GM12865 (cell line): ENCODE data around the gene ASTL.
"Not testable (repeated sequence)": the region's sequence is repeated elsewhere in the genome, so short reads cannot be mapped to it uniquely, and the experiment has no call there.

Source experiments
- DNase-seq: peaks from one replicate; pipeline ENCODE4 v3.0.0; 2010; ENCODE audit warnings: low read depth
- H3K4me3 ChIP-seq: 2 replicates; pipeline ENCODE4 v1.5.1; 2011; ENCODE audit warnings: mild to moderate bottlenecking, low read depth, low read length, control low read depth
- TF ChIP-seq, protein P1 (sequence below): IDR thresholded peaks from 2 replicates; pipeline ENCODE4 v1.5.1; 2011; ENCODE audit warnings: low read length, control low read depth, low read depth, inconsistent platforms; ENCODE audit not compliant: insufficient read depth; ENCODE audit errors: missing control alignments

Gene ASTL

DNA sequence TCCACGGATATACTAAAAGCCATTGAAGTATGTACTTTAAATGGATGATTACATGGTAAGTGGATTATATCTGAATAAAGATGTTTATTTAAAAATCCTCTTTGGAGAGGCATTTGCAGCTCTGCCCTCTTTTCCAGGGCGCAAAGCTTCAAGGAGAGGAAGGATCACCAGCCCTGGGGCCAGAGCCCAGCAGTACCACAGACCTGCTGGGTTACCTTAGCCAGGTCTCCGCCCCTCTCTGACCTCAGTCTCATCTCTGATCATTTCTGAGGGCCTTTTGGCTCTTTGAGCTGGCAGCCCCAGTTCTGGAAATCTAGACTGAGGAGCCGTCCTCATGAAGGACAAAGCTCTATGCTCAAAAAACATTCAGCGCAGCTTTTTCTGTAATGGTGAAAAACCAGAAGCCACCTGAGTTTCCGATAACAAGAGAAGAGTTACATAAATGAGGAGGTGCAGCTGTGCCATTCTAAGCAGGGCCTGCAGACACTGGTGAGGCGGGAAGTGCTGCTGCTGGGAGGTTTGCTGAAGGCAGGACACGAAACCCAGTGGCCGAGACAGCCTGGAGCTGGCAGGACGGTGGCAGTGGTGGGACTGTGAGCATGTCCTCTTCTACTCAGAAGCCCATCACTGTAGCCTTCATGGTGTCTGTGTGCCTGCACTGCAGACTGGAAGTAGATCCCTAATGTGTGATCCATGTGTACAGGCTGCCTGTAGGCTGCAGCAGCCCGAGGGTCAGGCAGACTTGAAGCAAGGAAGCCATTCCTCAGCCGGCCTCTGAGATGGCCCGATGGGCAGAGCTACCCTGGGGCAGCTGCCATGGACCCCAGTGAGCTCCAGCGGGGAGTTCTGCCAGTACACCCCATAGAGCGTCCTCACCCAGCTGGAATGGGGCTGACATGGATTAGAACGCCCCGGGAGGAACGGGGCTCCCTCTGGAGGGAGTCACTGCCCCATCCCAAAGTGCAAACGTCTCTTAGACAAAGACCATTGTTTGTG is 49.7 kb downstream of the ASTL start:
- no peak overlapping the region for H3K4me3 ChIP-seq
- DNase-seq: no peak
- TF ChIP-seq, protein P1, sequence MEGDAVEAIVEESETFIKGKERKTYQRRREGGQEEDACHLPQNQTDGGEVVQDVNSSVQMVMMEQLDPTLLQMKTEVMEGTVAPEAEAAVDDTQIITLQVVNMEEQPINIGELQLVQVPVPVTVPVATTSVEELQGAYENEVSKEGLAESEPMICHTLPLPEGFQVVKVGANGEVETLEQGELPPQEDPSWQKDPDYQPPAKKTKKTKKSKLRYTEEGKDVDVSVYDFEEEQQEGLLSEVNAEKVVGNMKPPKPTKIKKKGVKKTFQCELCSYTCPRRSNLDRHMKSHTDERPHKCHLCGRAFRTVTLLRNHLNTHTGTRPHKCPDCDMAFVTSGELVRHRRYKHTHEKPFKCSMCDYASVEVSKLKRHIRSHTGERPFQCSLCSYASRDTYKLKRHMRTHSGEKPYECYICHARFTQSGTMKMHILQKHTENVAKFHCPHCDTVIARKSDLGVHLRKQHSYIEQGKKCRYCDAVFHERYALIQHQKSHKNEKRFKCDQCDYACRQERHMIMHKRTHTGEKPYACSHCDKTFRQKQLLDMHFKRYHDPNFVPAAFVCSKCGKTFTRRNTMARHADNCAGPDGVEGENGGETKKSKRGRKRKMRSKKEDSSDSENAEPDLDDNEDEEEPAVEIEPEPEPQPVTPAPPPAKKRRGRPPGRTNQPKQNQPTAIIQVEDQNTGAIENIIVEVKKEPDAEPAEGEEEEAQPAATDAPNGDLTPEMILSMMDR: no peak

DNA sequence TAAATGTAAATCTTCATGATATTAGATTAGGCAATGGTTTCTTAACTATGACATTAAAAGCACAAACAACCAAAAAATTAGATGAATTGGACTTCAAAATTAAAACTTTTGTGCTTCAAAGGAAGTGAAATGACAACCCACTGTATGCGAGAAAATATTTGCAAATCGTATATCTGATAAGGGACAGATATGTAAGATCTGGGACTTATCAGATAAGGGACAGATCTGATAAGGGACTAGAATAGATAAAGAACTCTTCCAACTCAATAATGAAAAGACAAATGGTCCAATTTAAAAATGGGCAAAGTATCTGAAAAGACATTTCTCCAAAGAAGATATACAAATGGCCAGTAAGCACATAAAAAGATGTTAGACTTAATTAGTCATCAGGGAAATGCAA is 51.2 kb downstream of the ASTL start:
- TF ChIP-seq, protein P1: no peak
- no peak overlapping the region for H3K4me3 ChIP-seq
- no peak for DNase-seq

DNA sequence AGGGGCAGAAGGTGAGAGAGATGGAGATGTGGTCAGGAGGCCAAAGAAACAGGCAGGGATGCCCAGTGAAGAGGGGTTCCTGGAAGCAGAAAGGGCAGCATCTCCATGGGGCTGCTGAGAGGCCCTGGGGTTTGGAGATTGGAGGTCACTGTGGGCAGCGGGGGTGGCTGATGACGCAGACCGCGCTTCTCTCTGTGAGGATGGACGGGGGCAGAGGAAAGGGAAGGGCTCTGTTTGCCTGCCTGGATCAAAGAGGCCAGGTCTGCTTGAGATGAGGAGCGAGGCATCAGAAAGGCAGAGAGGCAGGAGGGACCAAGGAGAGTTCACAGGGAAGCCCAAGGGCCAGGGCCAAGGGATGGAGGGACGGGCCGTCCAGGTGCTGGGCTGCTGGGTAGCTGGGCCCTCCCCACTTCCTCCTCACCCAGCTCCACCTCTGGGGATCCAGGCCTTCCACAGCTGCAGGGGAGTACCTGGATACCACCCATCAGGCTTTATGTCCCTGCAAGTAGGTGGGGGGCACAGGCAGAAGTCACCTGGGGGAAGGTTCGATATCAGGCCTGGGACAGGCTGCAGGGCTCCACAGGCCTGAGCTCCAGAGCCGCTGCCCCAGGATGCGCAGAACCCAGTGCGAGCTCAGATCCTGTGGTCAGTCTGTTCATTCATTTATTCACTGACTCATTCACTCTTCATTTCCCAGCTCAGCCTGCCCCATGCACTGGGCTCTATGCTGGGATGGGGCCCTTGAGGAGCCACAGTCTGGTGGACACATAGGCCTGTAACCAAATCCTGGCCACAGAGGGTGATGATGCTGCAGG is 52.6 kb downstream of the ASTL start:
- TF ChIP-seq, protein P1: no peak
- no peak overlapping the region for H3K4me3 ChIP-seq
- DNase-seq: no peak

DNA sequence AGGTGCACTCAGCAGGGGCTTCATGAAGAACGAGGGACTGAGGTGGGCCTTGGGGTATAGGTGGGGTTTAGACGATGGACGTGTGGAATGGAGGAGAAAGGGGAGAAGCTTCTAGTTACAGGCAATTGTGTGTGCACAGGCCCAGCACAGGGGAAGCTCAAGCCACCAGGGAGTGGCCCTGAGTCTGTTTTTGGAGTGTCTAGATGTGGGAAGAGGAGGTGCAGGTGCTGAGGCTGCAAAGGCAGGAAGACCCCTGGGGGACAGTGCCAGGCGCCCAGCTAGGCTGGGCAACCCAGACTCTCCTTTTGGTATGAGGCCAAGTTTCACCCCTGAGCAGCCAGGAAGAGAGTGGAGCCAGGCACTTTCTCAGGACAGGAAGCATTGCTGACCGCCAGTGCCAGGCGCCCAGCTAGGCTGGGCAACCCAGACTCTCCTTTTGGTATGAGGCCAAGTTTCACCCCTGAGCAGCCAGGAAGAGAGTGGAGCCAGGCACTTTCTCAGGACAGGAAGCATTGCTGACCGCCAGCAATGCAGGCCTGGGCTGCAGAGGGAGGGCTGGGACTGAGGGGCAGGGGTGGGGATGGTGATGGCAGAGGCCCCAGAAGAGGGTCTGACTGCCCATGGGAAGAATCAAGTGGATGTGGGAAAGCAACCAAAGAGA is 53.3 kb downstream of the ASTL start:
- not testable (repeated sequence) for H3K4me3 ChIP-seq, DNase-seq

DNA sequence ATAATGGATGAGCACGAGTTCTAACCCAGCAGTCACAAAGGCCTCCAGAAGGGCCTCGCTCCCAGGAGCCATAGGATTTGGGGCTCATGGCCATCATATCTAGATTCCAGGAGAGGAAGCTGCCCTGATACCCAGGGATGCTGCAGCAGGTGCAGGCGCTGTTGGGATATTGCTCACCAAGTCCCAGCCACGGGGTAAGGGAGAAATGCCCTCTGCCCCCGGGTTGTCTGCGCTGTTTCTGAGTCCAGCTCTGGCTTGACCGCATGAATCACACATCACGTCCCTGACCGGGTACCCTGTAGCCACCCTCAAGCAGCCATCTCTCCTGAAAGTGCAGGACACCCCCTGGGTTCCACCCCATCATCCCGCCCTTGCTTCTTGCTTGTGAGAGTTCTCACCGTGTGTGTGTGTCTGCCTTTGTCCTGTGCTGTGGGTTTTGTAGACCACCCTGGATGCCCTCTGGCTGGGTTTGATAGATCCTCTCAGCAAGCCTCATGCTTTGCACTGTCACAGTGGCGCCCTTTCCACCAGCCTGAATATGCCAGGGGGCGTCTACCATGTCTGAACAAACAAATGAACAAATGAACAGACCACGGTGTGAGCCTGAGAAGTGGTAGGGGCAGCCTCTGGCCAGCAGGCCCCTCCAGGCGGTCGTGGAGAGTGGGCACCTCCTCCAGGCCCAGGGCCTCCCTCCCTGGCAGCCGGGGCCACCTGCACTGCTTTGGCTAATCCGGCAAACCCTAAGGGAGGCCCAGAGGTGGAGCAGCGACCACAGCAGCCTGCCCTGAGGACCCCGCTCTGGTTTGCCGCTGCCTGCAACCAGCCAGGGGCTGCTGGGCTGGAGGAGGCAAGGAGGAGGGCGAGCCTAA is 54.1 kb downstream of the ASTL start:
- no peak for DNase-seq
- H3K4me3 ChIP-seq: no peak overlapping the region
- TF ChIP-seq, protein P1: no peak

DNA sequence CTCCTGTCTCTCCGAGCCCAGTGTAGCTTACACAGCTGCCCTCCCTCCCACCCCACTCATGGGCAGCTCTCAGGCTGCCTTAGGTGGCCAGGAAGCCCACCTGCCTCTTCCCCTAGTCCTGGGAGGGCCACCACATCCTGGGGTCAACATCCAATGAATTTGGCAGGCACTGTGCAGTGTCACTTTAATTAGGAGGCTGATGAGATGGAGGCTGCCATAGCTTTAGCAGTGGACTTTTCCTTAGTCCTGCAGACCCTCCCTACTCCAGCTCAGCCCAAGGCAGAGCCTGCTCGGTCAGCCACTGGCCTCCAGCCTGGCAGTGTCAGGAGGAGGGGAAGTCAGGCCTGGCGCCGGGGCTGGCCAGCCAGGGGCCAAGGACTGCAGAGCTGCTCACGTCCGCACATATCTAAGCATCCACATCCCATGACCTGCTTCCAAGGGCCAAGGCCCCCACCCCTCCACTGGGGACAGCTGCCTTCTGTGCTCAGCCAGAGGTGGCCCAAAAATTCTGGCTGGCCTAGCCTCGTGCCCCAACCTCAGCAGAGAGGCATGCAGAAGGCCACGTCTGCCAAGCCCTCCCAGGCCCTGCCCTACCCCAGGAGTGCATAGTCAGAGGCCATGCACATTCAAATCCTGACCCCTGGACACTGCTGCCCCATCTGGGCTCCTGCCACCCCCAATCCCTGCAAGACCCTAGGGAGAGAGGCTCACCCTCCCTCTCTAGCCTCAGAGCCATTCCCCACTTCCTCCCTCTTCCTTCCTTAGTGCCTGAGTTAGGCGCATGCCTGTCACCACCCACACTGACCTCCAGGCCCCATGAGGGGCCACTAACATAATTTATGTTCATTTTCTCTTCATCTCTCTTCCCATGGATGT is 55.0 kb downstream of the ASTL start:
- no peak for DNase-seq

More for the DNA sequence above, 55.0 kb downstream of the ASTL start:
- no peak overlapping the region for H3K4me3 ChIP-seq
- TF ChIP-seq, protein P1: no peak
